KMS-11 (cell line): ENCODE measurements around the gene HMGN1.

Experiments used
- H2AFZ ChIP-seq: fragments of 200-600 bp; sonication (generic); 2 replicates; pipeline ENCODE4 v1.6.1; 2016; ENCODE audit warnings: antibody characterized with exemption, mixed run types, low read depth
- H3K27ac ChIP-seq: fragments of 200-600 bp; sonication (generic); 2 replicates; pipeline ENCODE4 v1.6.1; 2016; ENCODE audit warnings: mild to moderate bottlenecking, mixed run types
- H3K27me3 ChIP-seq: fragments of 200-600 bp; sonication (generic); 2 replicates; pipeline ENCODE4 v1.6.1; 2017; ENCODE audit warnings: mild to moderate bottlenecking, low read depth, mixed run types, moderate library complexity; ENCODE audit not compliant: insufficient read depth
- H3K36me3 ChIP-seq: fragments of 200-600 bp; sonication (generic); 2 replicates; pipeline ENCODE4 v1.6.1; 2017; ENCODE audit warnings: mild to moderate bottlenecking, mixed run types; ENCODE audit not compliant: insufficient read depth
- H3K4me1 ChIP-seq: fragments of 200-600 bp; sonication (generic); 2 replicates; pipeline ENCODE4 v1.6.1; 2016; ENCODE audit warnings: mild to moderate bottlenecking, low read depth, mixed run types; ENCODE audit not compliant: poor library complexity, severe bottlenecking
- H3K4me2 ChIP-seq: fragments of 200-600 bp; sonication (generic); 2 replicates; pipeline ENCODE4 v1.7.0; 2016; ENCODE audit warnings: mild to moderate bottlenecking, mixed run types
- H3K4me3 ChIP-seq: fragments of 200-600 bp; sonication (generic); IDR thresholded peaks from 2 replicates; pipeline ENCODE4 v1.6.1; 2017; ENCODE audit warnings: low read depth, low read length, mixed read lengths; ENCODE audit not compliant: insufficient read depth
- H3K79me2 ChIP-seq: fragments of 200-600 bp; sonication (generic); 2 replicates; pipeline ENCODE4 v1.6.1; 2016; ENCODE audit warnings: low read depth, mixed run types; ENCODE audit not compliant: insufficient read depth
- H3K9ac ChIP-seq: fragments of 200-600 bp; sonication (generic); 2 replicates; pipeline ENCODE4 v1.6.1; 2016; ENCODE audit warnings: mild to moderate bottlenecking, mixed run types
- H4K20me1 ChIP-seq: fragments of 200-600 bp; sonication (generic); 2 replicates; pipeline ENCODE4 v1.6.1; 2016; ENCODE audit warnings: mild to moderate bottlenecking, mixed run types; ENCODE audit not compliant: insufficient read depth
- CTCF ChIP-seq: fragments of 200-600 bp; sonication (generic); conservative IDR thresholded peaks from 2 replicates; pipeline ENCODE4 v1.6.1; 2017; ENCODE audit warnings: low read depth, mild to moderate bottlenecking, antibody characterized with exemption, low read length, moderate library complexity, mixed read lengths

HMGN1 gene

DNA sequence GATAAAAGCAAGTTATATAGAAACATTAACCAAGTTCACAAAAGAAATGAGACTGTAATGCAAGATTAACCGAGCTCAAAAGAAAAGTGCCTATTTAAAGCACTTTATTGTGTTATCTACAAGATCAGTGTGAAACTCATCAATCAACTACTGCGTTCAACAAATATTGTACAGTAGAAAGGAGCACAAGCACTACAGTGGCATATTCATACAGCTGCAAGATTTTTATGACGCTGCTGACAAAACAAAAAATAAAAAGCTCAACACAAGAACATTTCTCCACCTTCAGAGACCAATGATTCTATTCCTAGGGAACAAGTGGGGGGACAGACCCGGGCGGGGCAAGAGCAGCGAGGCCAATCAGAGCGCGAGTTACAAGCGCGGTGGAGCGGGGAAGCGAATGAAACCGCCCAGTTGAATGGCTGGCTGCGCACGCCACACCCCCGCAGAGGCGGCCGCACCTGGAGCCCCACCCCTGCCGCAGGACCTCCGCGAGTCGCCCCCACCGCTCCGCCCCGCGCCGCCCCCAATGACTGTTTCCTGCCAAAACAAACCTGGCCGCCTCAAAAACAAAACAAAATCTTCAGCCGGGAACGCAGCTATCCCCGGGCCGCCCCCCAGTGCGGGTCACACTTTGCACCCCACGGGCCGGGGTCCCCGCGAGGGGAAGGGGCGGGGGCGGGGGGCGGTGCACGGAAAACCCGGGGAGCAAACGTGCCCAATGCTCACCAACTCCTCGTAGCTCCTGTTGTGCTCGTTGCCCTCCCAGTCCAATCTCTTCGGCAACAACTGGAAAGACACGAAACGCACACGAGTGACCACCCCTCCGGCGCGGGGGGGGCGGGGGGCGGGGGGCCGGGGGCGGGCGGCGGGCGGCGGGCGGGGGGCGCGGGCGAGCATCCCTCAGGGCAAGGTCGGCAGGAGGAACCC lies 36.5 kb downstream of the HMGN1 start:
- no peak overlapping the region; the same call in 1 of the 2 replicates for H3K27ac ChIP-seq
- H3K4me3 ChIP-seq: no peak overlapping the region
- H3K4me2 ChIP-seq: peak overlapping the region; percentile 91
- no peaks in the 10 kb centered on the region for H3K27me3 ChIP-seq
- peaks cover 42% of the 10 kb centered on the region for H3K4me1 ChIP-seq
- no peak for TF ChIP-seq CTCF
- H3K36me3 ChIP-seq: no peaks in the 10 kb centered on the region
- H2AFZ ChIP-seq: no peak overlapping the region
- H3K9ac ChIP-seq: peak overlapping the region; percentile 97; the same call in 1 of the 2 replicates
- H3K79me2 ChIP-seq: peaks cover 55% of the 10 kb centered on the region
- peaks cover 13% of the 10 kb centered on the region; the same call in 1 of the 2 replicates for H4K20me1 ChIP-seq

DNA sequence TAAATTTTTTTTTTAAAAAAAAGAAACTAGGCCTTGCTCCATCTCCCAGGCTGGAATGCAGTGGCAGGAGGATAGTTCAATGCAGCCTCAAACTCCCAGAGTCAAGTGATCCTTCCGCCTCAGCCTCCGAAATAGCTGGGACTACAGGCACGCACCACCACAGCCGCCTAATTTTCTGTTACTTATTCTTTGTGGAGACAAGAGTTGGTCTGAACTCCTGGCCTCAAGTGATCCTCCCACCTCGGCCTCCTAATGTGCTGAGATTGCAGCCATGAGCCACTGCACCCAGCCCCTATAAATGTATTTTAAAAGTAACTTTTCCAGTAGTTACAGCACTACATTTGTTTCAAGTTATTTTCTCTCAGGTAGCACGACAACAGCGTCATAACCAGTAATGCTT lies 37.7 kb downstream of the HMGN1 start:
- H4K20me1 ChIP-seq: peaks cover 13% of the 10 kb centered on the region; the same call in 1 of the 2 replicates
- H3K36me3 ChIP-seq: no peaks in the 10 kb centered on the region
- peaks cover 58% of the 10 kb centered on the region for H3K79me2 ChIP-seq
- peak overlapping the region; percentile 91; the same call in 1 of the 2 replicates for H3K4me2 ChIP-seq
- H3K4me1 ChIP-seq: peaks cover 32% of the 10 kb centered on the region
- no peak overlapping the region for H3K9ac ChIP-seq
- no peaks in the 10 kb centered on the region for H3K27me3 ChIP-seq
- TF ChIP-seq CTCF: no peak
- no peak overlapping the region for H2AFZ ChIP-seq
- no peak overlapping the region for H3K4me3 ChIP-seq
- H3K27ac ChIP-seq: no peak overlapping the region

DNA sequence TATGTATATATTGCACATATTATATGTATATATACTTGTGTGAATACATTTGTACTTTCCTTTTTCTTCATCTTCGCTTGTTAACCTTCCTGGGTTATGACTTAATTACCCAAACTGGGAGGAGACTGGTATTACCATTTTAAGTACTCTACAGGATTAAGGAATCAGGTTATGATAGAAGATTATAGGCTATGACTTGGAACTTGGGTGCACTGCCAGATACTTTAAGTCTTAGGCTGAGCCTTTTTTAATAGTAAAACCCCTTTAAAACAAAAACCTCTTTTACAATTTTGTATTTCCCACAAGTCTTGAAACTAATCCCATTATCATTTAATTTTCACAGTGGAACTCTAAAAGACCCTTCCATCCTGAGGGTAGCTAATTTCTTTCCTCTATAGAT lies 41.4 kb downstream of the HMGN1 start:
- no peak overlapping the region for H2AFZ ChIP-seq
- no peak overlapping the region for H3K4me3 ChIP-seq
- H3K27me3 ChIP-seq: no peaks in the 10 kb centered on the region
- no peak overlapping the region for H3K4me2 ChIP-seq
- H3K36me3 ChIP-seq: no peaks in the 10 kb centered on the region
- H3K79me2 ChIP-seq: peaks cover 58% of the 10 kb centered on the region
- no peak for TF ChIP-seq CTCF
- H3K9ac ChIP-seq: no peak overlapping the region
- peaks cover 18% of the 10 kb centered on the region for H3K4me1 ChIP-seq
- peaks cover 13% of the 10 kb centered on the region; the same call in 1 of the 2 replicates for H4K20me1 ChIP-seq
- H3K27ac ChIP-seq: no peak overlapping the region

GRCh38 chr21:39300587-39300986 lies 48.3 kb downstream of the HMGN1 start:
- Histone ChIP-seq H2AFZ (no peak overlapping the region), H3K4me3 (no peak overlapping the region), H4K20me1 (no peaks in the 10 kb centered on the region), H3K4me1 (peaks cover 4% of the 10 kb centered on the region), H3K36me3 (peaks cover 10% of the 10 kb centered on the region; the same call in 1 of the 2 replicates), H3K27me3 (no peaks in the 10 kb centered on the region), H3K79me2 (peaks cover 15% of the 10 kb centered on the region; the same call in 1 of the 2 replicates), H3K27ac (no peak overlapping the region), H3K9ac (no peak overlapping the region), H3K4me2 (no peak overlapping the region)
- TF ChIP-seq CTCF: no peak
